Muscle of back (tissue), 11 donors: Measurements from ENCODE around the gene CROCC2. TPM values are rescaled to one million over a fixed set of nuclear protein-coding genes. Genes with fewer than 3 reads are reported as not detected.
"Not testable (repeated sequence)": the region's sequence is repeated elsewhere in the genome, so short reads cannot be mapped to it uniquely, and the experiment has no call there.

Experiments used
- DNase-seq, 3 donors: peaks; one replicate each; pipeline versions ENCODE4 v3.0.0 to v3.0.0-alpha.2; 2013
- polyA plus RNA-seq, 10 donors: library from polyadenylated mRNA; unstranded; fragments of 120-200 nt; gene quantifications; one replicate each; pipeline ENCODE4 v1.2.1, GENCODE V29; 2013; ENCODE audit not compliant: insufficient read length in 10 of 10

Gene CROCC2
- polyA plus RNA-seq, 10 donors, result 0.11 to 1.2 (median 0.24) TPM; not detected in 1

- DNase-seq, result peak in 1 of 3 donors; percentile 31
Measured at GRCh38 chr2:240965296-240965904, 59.3 kb downstream of the CROCC2 start.

- peak in 1 of 3 donors; percentile 24 for DNase-seq
Measured at GRCh38 chr2:240965905-240966456, 59.8 kb downstream of the CROCC2 start.

GRCh38 chr2:240966457-240966905, 60.3 kb downstream of the CROCC2 start:
- DNase-seq, result no peak

- no peak for DNase-seq
Measured at GRCh38 chr2:240966906-240967680, 61.0 kb downstream of the CROCC2 start.

- DNase-seq, result no peak
Measured at GRCh38 chr2:240967681-240968621, 61.8 kb downstream of the CROCC2 start.

- DNase-seq, result no peak
Measured at GRCh38 chr2:240968731-240969624, 62.8 kb downstream of the CROCC2 start.

GRCh38 chr2:240970104-240970503, 64.0 kb downstream of the CROCC2 start:
- no peak for DNase-seq

- no peak for DNase-seq
Measured at GRCh38 chr2:240970816-240971215, 64.7 kb downstream of the CROCC2 start.

GRCh38 chr2:240972201-240972600, 66.1 kb downstream of the CROCC2 start:
- DNase-seq, result no peak

GRCh38 chr2:240972636-240973521, 66.7 kb downstream of the CROCC2 start:
- DNase-seq, result no peak

- no peak for DNase-seq
Measured at GRCh38 chr2:240974771-240975572, 68.8 kb downstream of the CROCC2 start.

- not testable (repeated sequence) for DNase-seq
Measured at GRCh38 chr2:240975903-240976302, 69.8 kb downstream of the CROCC2 start.

GRCh38 chr2:240981280-240981679, 75.1 kb downstream of the CROCC2 start:
- DNase-seq, result no peak

- no peak for DNase-seq
Measured at GRCh38 chr2:240981871-240982800, 76.0 kb downstream of the CROCC2 start.

GRCh38 chr2:240982821-240983281, 76.7 kb downstream of the CROCC2 start:
- no peak for DNase-seq

- peak in 1 of 3 donors; percentile 61 for DNase-seq
Measured at GRCh38 chr2:240983361-240983995, 77.3 kb downstream of the CROCC2 start.

- DNase-seq, result no peak
Measured at GRCh38 chr2:240983996-240984498, 77.9 kb downstream of the CROCC2 start.
